ENCODE results near the gene PHIP. TPM values are rescaled to one million over a fixed set of nuclear protein-coding genes. Genes with fewer than 3 reads are reported as not detected.

The PHIP gene
- total and polyA plus RNA-seq, 10 of the 15 experiments (the other 5 are each of a cell fraction or from before 2014, with no cell fraction given), result 8.5 to 34.6 (median 17.9) TPM

Other genes with a start within 250 kb of the PHIP start
- gene IRAK1BP1, start 210.7 kb downstream of the PHIP start, total RNA-seq (2014; rRNA removed), result 4.8 and 7.6 TPM in 2 replicates
- gene IRAK1BP1, start 210.7 kb downstream of the PHIP start, total RNA-seq (2014; rRNA removed; fragmentation: Illumina TruSeq; extraction: Trizol), result 6.4 and 6.7 TPM in 2 replicates
- gene IRAK1BP1, start 210.7 kb downstream of the PHIP start, total RNA-seq (2021), result 3.7 and 4.3 TPM in 2 replicates
- 4.5 and 7.5 TPM in 2 replicates for gene IRAK1BP1, start 210.7 kb downstream of the PHIP start, polyA plus RNA-seq (2011; rRNA removed)
- gene IRAK1BP1, start 210.7 kb downstream of the PHIP start, polyA plus RNA-seq (2014; fragmentation: Illumina TruSeq; extraction: Trizol), result 4.0 and 4.5 TPM in 2 replicates
- 1 to 10 TPM; 2.3 to 2.6 TPM for gene IRAK1BP1, start 210.7 kb downstream of the PHIP start, polyA plus RNA-seq (2014; fragmentation: Nextera tagmentation; extraction: Ambion mirVana)
- 2.7 and 3.4 TPM in 2 replicates for gene IRAK1BP1, start 210.7 kb downstream of the PHIP start, polyA plus RNA-seq (2014; rRNA removed)
- gene IRAK1BP1, start 210.7 kb downstream of the PHIP start, polyA plus RNA-seq (2016; fragmentation: Nextera tagmentation; extraction: Ambion mirVana), result 1 to 10 TPM; 2.3 to 3.0 TPM
- 128 and 169 TPM in 2 replicates for gene HMGN3, start 156.4 kb upstream of the PHIP start, total RNA-seq (2014; rRNA removed)
- 243 and 250 TPM in 2 replicates for gene HMGN3, start 156.4 kb upstream of the PHIP start, total RNA-seq (2014; rRNA removed; fragmentation: Illumina TruSeq; extraction: Trizol)
- 115 and 118 TPM in 2 replicates for gene HMGN3, start 156.4 kb upstream of the PHIP start, total RNA-seq (2021)
- gene HMGN3, start 156.4 kb upstream of the PHIP start, polyA plus RNA-seq (2011; rRNA removed), result 274 and 457 TPM in 2 replicates
- gene HMGN3, start 156.4 kb upstream of the PHIP start, polyA plus RNA-seq (2014; fragmentation: Illumina TruSeq; extraction: Trizol), result 220 and 269 TPM in 2 replicates
- gene HMGN3, start 156.4 kb upstream of the PHIP start, polyA plus RNA-seq (2014; fragmentation: Nextera tagmentation; extraction: Ambion mirVana), result 100 to 1,000 TPM; 489 to 496 TPM
- 180 and 233 TPM in 2 replicates for gene HMGN3, start 156.4 kb upstream of the PHIP start, polyA plus RNA-seq (2014; rRNA removed)
- 100 to 1,000 TPM; 419 to 446 TPM for gene HMGN3, start 156.4 kb upstream of the PHIP start, polyA plus RNA-seq (2016; fragmentation: Nextera tagmentation; extraction: Ambion mirVana)

All from GM12878 (cell line).